Measurements from ENCODE around the gene ROR2. TPM values are rescaled to one million over a fixed set of nuclear protein-coding genes. Genes with fewer than 3 reads are reported as not detected.

Gene ROR2
- total and polyA plus RNA-seq, 2 experiments from 2014 or later, result 8.1 to 18.8 TPM

DNA sequence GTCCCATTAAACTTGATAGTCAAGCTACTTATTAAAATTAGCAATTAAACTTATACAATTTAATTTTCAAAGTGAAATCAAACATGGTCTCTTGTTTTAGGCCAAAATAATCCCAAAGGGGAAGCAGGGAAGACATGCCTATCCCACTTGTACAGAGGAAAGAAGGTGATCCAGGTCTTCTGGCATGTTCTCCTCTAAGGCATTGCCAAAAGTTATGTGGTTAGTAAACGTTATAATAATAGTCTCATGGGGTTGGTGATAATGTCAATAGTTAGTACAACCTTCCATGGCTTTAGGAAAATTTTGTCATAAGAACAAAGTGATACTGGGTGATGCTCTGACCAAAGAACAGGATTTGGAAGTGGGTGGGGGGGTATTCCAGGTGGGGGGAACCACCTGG, 52.8 kb downstream of the ROR2 start:
- DNase-seq (ENCODE audit: low spot score), result no peak
- Histone ChIP-seq H3K79me2 (replicated peaks; ENCODE audit: insufficient read depth) (peaks cover 6% of the 10 kb centered on the region), H3K4me2 (no peak overlapping the region), H3K27ac (ENCODE audit: low read depth) (no peak overlapping the region), H3K4me1 (ENCODE audit: insufficient read depth) (peaks cover 43% of the 10 kb centered on the region), H3K36me3 (ENCODE audit: insufficient read depth) (no peaks in the 10 kb centered on the region), H4K20me1 (replicated peaks; ENCODE audit: insufficient read depth) (0 out of 2 replicates have a peak, but pooled peaks cover 3% of the 10 kb centered on the region), H3F3A (replicated peaks; ENCODE audit: low read depth) (no peaks in the 10 kb centered on the region; the same call in 1 of the 2 replicates), H3K9me2 (ENCODE audit: insufficient read depth) (no peaks in the 10 kb centered on the region), H3K27me3 (ENCODE audit: insufficient read depth) (no peaks in the 10 kb centered on the region), H2AFZ (no peak overlapping the region), H3K4me3 (no peak overlapping the region)
- Mint-ChIP-seq H3K27ac (no peak overlapping the region), H3K27me3 (ENCODE audit: insufficient read depth, low read depth, poor library complexity) (peaks cover 13% of the 10 kb centered on the region), H3K4me3 (no peak overlapping the region), H3K36me3 (ENCODE audit: low read depth) (no peaks in the 10 kb centered on the region; the same call in 2 of the 3 replicates), H3K9me3 (no peaks in the 10 kb centered on the region; the same call in 2 of the 3 replicates), H3K4me1 (peaks cover 55% of the 10 kb centered on the region)
- TF ChIP-seq ZNF331 (CRISPR knock-in tag; IDR thresholded peaks at IDR 0.05; ENCODE audit: low read depth), result no peak
- no peak for ATAC-seq

GRCh38 chr9:91896513-91897121, 53.4 kb downstream of the ROR2 start:
- Histone ChIP-seq H2AFZ (no peak overlapping the region), H4K20me1 (replicated peaks; ENCODE audit: insufficient read depth) (no peaks in the 10 kb centered on the region), H3K36me3 (ENCODE audit: insufficient read depth) (no peaks in the 10 kb centered on the region), H3F3A (replicated peaks; ENCODE audit: low read depth) (no peaks in the 10 kb centered on the region), H3K4me1 (ENCODE audit: insufficient read depth) (peaks cover 37% of the 10 kb centered on the region), H3K4me2 (no peak overlapping the region), H3K79me2 (replicated peaks; ENCODE audit: insufficient read depth) (peaks cover 6% of the 10 kb centered on the region), H3K4me3 (no peak overlapping the region), H3K27me3 (ENCODE audit: insufficient read depth) (no peaks in the 10 kb centered on the region), H3K27ac (ENCODE audit: low read depth) (no peak overlapping the region), H3K9me2 (ENCODE audit: insufficient read depth) (no peaks in the 10 kb centered on the region)
- Mint-ChIP-seq H3K4me3 (no peak overlapping the region), H3K36me3 (ENCODE audit: low read depth) (no peaks in the 10 kb centered on the region; the same call in 2 of the 3 replicates), H3K4me1 (peaks cover 50% of the 10 kb centered on the region), H3K9me3 (no peaks in the 10 kb centered on the region; the same call in 2 of the 3 replicates), H3K27ac (no peak overlapping the region), H3K27me3 (ENCODE audit: insufficient read depth, low read depth, poor library complexity) (peaks cover 13% of the 10 kb centered on the region)
- ATAC-seq, result peak; percentile 42
- TF ChIP-seq JUNB (IDR thresholded peaks at IDR 0.05; ENCODE audit: unreplicated experiment) (no peak), ZNF114 (CRISPR knock-in tag; IDR thresholded peaks at IDR 0.05) (no peak), CREB1 (CRISPR knock-in tag; IDR thresholded peaks at IDR 0.05; ENCODE audit: low read depth) (no peak)
- no peak for DNase-seq (ENCODE audit: low spot score)

DNA sequence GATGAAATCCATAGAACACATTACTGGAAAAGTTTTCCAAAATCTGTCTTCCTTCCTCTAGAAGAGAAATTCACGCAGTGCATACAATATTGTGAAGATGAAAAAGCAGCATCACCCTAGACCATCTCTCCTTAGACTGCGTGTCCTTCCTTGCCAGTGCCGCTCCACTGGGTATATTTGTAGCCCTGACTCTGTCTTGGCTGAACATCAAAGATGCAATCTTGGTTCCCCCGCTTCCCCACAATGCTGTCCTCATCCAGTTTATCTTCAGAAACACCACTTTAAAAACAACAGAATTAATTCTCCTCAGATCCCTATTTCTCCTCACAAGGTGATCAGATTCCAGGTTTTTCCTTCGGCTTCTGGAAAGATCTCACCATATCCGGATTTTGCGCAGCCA, 53.9 kb downstream of the ROR2 start:
- no peak overlapping the region for H3K4me2 ChIP-seq
- no peak overlapping the region for H3K27ac ChIP-seq (ENCODE audit: low read depth)
- H3K36me3 Mint-ChIP-seq (ENCODE audit: low read depth), result no peaks in the 10 kb centered on the region; the same call in 2 of the 3 replicates
- TF ChIP-seq NANOG (IDR thresholded peaks at IDR 0.05; ENCODE audit: borderline replicate concordance) (no peak), STAT1 (IDR thresholded peaks at IDR 0.05; ENCODE audit: unreplicated experiment) (no peak), EZH2 (IDR thresholded peaks at IDR 0.05; ENCODE audit: low read depth, unreplicated experiment) (no peak), JUNB (IDR thresholded peaks at IDR 0.05; ENCODE audit: unreplicated experiment) (no peak), EZH2phosphoT487 (IDR thresholded peaks at IDR 0.05; ENCODE audit: unreplicated experiment) (no peak), CREB1 (CRISPR knock-in tag; IDR thresholded peaks at IDR 0.05; ENCODE audit: low read depth) (no peak), ZNF114 (CRISPR knock-in tag; IDR thresholded peaks at IDR 0.05) (no peak), POLR2AphosphoS5 (IDR thresholded peaks at IDR 0.05; ENCODE audit: low read depth) (no peak), ETS1 (IDR thresholded peaks at IDR 0.05) (no peak), ZNF331 (CRISPR knock-in tag; IDR thresholded peaks at IDR 0.05; ENCODE audit: low read depth) (no peak)
- TF ChIP-seq, protein P1, sequence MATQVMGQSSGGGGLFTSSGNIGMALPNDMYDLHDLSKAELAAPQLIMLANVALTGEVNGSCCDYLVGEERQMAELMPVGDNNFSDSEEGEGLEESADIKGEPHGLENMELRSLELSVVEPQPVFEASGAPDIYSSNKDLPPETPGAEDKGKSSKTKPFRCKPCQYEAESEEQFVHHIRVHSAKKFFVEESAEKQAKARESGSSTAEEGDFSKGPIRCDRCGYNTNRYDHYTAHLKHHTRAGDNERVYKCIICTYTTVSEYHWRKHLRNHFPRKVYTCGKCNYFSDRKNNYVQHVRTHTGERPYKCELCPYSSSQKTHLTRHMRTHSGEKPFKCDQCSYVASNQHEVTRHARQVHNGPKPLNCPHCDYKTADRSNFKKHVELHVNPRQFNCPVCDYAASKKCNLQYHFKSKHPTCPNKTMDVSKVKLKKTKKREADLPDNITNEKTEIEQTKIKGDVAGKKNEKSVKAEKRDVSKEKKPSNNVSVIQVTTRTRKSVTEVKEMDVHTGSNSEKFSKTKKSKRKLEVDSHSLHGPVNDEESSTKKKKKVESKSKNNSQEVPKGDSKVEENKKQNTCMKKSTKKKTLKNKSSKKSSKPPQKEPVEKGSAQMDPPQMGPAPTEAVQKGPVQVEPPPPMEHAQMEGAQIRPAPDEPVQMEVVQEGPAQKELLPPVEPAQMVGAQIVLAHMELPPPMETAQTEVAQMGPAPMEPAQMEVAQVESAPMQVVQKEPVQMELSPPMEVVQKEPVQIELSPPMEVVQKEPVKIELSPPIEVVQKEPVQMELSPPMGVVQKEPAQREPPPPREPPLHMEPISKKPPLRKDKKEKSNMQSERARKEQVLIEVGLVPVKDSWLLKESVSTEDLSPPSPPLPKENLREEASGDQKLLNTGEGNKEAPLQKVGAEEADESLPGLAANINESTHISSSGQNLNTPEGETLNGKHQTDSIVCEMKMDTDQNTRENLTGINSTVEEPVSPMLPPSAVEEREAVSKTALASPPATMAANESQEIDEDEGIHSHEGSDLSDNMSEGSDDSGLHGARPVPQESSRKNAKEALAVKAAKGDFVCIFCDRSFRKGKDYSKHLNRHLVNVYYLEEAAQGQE (IDR thresholded peaks at IDR 0.05; ENCODE audit: unreplicated experiment), result no peak
- TF ChIP-seq, protein P2, sequence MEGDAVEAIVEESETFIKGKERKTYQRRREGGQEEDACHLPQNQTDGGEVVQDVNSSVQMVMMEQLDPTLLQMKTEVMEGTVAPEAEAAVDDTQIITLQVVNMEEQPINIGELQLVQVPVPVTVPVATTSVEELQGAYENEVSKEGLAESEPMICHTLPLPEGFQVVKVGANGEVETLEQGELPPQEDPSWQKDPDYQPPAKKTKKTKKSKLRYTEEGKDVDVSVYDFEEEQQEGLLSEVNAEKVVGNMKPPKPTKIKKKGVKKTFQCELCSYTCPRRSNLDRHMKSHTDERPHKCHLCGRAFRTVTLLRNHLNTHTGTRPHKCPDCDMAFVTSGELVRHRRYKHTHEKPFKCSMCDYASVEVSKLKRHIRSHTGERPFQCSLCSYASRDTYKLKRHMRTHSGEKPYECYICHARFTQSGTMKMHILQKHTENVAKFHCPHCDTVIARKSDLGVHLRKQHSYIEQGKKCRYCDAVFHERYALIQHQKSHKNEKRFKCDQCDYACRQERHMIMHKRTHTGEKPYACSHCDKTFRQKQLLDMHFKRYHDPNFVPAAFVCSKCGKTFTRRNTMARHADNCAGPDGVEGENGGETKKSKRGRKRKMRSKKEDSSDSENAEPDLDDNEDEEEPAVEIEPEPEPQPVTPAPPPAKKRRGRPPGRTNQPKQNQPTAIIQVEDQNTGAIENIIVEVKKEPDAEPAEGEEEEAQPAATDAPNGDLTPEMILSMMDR (conservative IDR thresholded peaks at IDR 0.05; ENCODE audit: low read depth in 2 of 2), result no peak

More for the DNA sequence above, 53.9 kb downstream of the ROR2 start:
- no peak overlapping the region for H3K27ac Mint-ChIP-seq
- Histone ChIP-seq H3F3A (replicated peaks; ENCODE audit: low read depth) (no peaks in the 10 kb centered on the region), H3K4me3 (no peak overlapping the region), H2AFZ (no peak overlapping the region), H3K9me2 (ENCODE audit: insufficient read depth) (no peaks in the 10 kb centered on the region), H4K20me1 (replicated peaks; ENCODE audit: insufficient read depth) (no peaks in the 10 kb centered on the region), H3K36me3 (ENCODE audit: insufficient read depth) (no peaks in the 10 kb centered on the region), H3K4me1 (ENCODE audit: insufficient read depth) (peaks cover 32% of the 10 kb centered on the region), H3K79me2 (replicated peaks; ENCODE audit: insufficient read depth) (peaks cover 6% of the 10 kb centered on the region), H3K27me3 (ENCODE audit: insufficient read depth) (no peaks in the 10 kb centered on the region)
- DNase-seq (ENCODE audit: low spot score) (no peak), ATAC-seq (no peak)
- H3K4me3 Mint-ChIP-seq, result no peak overlapping the region
- no peaks in the 10 kb centered on the region; the same call in 2 of the 3 replicates for H3K9me3 Mint-ChIP-seq
- H3K4me1 Mint-ChIP-seq, result peaks cover 49% of the 10 kb centered on the region
- H3K27me3 Mint-ChIP-seq (ENCODE audit: insufficient read depth, low read depth, poor library complexity), result peaks cover 11% of the 10 kb centered on the region

Data from GM23338 (cell line).